Activated CD8-positive, alpha-beta memory T cell treated with anti-CD3 and anti-CD28 coated beads for 48 hours (primary cell): ENCODE results near the gene SNCB.

ENCODE experiments used
- DNase-seq, 3 experiments: peaks; one replicate each; pipeline ENCODE4 v3.0.0-alpha.2; 2020; ENCODE audit warnings: low read depth in 2 of 3, low spot score in 2 of 3

The SNCB gene

GRCh38 chr5:176629853-176630680, at the start of gene SNCB, which contains the start of gene EIF4E1B:
Gene SNCB, minus strand, starts transcription at chr5:176630534. Its CDS starts 880 bp downstream, at chr5:176629654.
Gene EIF4E1B, plus strand, starts transcription at chr5:176630675. Its CDS starts 12,113 bp downstream, at chr5:176642788.
- DNase-seq, result no peak

DNA sequence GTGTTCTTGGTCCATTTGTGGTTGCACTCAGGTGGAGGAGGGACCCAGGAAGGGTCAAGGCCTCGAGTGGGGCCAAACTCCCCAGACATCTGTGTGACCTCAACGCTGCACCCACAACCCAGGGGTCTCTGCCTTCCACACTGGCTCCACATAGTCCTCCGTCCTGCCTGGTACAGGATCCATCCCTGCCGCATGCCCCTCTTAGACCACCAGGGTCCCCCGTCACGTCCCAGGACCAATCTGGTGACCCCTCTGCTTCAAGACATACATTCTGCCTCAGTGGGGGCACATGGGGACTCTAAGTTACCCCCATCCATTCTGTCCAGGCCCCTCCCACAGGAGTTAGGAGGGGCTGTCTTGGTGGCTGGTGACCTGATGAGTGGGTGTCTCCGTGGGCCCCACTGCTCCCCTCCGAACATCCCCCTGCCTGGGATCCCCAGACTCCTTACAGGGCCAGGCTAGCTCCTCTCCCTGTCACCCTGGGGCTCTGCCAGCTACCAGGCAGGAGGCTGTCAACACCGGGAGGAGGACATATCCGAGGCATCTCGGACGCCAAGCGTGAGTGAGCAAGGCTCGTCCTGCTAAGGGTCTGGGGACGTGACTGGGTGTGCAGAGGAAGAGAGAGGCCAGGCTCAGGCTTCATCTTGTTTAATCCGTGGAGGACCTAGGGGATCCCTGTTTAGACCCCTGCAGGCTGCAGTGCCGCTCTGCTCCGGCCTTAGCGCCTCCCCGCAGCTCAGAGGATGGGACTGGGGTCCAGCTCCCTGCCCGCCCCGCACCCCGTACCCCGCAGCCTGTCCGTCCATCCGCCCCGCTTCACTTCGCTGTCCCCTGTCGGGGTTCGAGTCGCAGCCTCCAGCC, 49.3 kb upstream of the SNCB start:
- no peak for DNase-seq

GRCh38 chr5:176678584-176678983, 48.2 kb upstream of the SNCB start:
- DNase-seq, result no peak

- DNase-seq, result no peak
These were observed 47.0 kb upstream of the SNCB start for GRCh38 chr5:176677209-176677939.

DNA sequence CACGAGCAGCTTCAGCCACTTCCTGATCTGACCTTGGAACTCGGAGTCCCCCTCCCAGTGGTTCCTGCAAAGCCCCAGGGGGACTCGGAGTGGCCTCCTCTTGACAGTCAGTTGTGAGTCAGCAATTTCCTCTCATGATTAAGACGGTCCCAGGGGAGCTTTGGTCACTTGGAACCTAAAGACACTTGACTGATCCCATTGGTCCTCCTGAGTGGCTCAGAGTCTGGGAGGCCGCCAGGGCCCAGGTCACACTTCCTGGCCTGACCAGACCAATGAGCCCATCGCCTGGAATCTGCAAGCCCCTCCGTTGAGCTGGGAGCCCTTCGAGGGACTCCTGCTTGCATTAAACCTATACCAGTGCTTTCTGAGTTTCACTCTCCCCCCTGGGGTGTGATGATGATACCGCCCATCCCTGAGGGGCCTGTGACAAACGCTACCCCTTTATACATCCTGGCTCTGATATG, 46.1 kb upstream of the SNCB start:
- no peak for DNase-seq

DNA sequence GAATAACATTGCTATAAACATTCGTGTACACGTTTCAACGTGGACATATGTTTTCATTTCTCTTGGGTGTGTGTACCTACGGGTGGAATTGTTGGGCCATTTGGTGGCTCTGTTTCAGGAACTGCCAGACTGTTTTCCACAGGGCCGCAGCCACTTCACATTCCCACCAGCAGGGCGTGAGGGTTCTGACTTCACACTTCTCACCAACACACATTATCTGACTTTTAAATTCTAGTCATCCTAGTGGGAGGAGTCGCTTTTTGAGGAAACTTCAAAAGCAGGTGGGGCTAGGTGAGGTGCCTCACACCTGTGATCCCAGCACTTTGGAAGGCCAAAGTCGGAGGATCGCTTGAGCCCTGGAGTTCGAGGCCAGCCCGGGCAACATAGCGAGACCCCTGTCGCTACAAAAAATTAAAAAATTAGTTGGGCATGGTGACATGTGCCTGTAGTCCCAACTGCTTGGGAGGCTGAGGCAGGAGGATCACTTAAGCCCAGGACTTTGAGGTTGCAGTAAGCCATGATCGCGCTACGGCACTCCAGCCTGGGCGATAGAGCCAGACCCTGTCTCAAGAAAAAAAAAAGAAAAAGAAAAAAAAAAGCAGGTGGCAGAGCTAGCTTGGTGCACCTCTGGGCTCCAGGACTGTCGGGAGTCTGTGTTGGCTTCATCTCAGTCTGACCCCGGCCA, 45.5 kb upstream of the SNCB start:
- DNase-seq, result no peak

DNA sequence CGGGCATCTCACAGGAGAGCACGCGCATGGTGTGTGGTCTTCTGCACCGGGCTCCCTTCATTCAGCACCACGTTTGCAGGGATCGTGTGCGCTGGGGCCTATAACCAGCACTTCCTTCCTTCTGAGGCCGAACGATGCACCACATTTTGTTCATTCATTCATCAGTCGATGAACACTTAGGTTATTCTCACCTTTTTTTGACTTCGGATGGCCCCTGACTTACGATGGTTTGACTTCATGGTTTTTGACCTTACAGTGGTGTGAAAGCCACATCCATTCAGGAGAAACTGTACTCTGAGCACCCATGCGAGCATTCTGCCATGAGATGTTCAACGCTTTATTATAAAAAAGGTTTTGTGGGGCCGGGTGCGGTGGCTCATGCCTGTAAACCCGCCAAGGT, 44.5 kb upstream of the SNCB start:
- DNase-seq, result no peak

- DNase-seq, result no peak
These were observed 43.6 kb upstream of the SNCB start for GRCh38 chr5:176673651-176674583.

DNA sequence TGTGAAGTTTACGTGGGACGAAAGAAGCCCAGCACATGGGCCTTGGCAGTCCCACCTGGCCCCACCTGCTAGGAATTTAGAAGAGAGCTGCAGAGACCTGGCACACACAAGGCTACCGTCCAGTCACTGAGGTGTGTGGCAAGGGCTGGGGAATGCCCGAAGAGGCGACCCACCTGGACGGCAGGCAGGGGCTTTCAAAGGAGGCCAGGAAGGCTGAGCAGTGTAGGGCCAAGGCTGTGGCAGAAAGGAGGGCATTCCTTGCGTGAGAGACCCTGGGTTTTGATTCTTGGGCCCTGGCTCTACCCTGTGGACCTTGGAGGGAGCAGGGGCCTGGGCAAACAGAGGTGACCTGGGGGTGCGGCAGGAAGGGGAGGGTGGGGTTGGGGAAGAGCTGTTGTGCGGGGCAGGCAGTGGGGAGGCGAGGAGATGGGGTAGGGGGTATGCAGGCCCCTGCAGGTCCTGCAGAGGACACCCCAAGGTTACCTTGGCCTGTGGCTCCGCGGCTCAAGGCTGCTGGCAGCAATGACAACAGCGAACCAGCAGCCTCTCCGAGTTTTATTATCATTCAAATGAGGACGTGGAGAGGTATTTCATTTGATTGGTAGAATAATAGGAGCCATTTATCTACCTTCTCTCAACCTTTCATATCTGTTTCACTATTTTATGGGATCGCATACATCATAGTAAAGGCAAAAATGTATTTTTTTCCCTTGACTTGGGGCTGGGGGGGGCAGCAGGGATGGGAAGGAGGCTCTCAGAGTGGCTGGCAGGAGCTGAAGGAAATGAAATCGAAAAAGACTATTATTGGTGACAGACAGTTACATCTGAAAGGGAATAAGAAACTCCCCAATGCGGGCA, 41.8 kb upstream of the SNCB start:
- DNase-seq, result no peak

DNA sequence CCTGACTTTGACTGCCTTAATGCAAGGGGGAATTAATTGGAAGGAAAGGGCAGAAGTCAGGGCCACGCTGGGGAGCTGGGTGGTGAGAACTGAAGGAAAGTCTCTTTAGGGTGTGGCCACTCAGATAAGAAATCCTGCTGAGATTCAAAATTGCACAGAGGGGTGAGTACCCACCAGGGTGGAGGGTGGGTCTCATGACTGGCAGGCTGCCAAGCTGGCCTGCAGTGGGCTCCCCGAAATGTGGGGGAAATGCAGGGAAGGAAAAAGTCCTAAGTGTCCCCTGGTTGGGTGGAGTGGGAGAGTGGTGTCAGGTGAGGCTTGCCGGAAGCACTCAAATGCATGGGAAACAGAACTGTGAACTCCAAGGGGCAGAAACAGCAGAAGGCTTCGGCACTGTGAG, 41.1 kb upstream of the SNCB start:
- no peak for DNase-seq

- no peak for DNase-seq
These were observed 40.1 kb upstream of the SNCB start for GRCh38 chr5:176670449-176670848.

GRCh38 chr5:176667637-176668036, 37.3 kb upstream of the SNCB start:
- no peak for DNase-seq

GRCh38 chr5:176665517-176665916, 35.2 kb upstream of the SNCB start:
- no peak for DNase-seq

GRCh38 chr5:176664886-176665285, 34.6 kb upstream of the SNCB start:
- DNase-seq, result no peak

DNA sequence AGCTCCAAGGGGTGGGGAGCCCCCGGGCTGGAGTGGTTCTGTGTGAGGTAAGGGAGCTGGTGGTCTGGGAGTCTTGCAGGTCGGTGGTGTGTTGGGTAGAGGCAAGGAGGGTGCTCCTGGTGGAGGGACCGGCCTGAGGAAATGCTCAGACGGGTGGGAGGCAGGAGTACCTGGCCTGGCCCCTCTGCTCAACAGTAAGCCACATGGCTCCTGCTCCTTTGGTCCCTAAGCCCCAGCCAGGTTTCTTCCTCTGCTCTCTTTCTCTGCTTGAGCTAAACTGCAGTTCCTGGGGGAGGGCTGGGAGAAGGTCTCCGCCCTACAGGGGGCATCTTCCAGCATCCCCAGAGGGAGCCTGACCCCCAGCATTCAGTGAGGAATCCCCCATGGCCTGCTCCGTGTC, 34.1 kb upstream of the SNCB start:
- no peak for DNase-seq

DNA sequence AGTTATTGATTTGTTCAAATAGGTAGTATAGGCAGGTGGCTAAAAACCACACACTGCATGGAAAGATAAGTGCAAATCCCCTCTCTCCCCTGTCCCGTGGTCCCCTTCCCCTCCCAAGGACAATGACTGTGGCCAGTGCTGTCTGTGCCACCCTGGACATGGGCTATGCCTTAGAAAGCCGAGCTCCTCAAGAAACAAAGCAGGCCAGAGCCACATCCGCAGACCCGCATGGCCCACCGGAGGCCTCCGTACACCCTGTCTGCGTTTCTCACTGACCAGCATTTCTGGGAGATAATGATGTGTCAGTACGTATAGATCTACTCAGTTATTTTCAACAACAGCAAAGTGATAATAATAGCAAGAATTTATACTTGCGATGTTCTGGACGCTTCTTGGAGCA, 33.2 kb upstream of the SNCB start:
- no peak for DNase-seq

GRCh38 chr5:176662371-176663333, 32.3 kb upstream of the SNCB start:
- no peak for DNase-seq

GRCh38 chr5:176661676-176662075, 31.3 kb upstream of the SNCB start:
- no peak for DNase-seq
